GM21526 (cell line): ENCODE results near the gene PVALEF.
"Not testable (repeated sequence)": the region's sequence is repeated elsewhere in the genome, so short reads cannot be mapped to it uniquely, and the experiment has no call there.

Experiments
- ATAC-seq: cut with Tn5 transposase; IDR thresholded peaks from one replicate; pipeline ENCODE4 v1.9.1; 2021; ENCODE audit warnings: moderate library complexity; ENCODE audit not compliant: unreplicated experiment, low FRiP score

PVALEF gene

GRCh38 chr17:81143200-81143527, 22.1 kb upstream of the PVALEF start:
- ATAC-seq, result no peak

DNA sequence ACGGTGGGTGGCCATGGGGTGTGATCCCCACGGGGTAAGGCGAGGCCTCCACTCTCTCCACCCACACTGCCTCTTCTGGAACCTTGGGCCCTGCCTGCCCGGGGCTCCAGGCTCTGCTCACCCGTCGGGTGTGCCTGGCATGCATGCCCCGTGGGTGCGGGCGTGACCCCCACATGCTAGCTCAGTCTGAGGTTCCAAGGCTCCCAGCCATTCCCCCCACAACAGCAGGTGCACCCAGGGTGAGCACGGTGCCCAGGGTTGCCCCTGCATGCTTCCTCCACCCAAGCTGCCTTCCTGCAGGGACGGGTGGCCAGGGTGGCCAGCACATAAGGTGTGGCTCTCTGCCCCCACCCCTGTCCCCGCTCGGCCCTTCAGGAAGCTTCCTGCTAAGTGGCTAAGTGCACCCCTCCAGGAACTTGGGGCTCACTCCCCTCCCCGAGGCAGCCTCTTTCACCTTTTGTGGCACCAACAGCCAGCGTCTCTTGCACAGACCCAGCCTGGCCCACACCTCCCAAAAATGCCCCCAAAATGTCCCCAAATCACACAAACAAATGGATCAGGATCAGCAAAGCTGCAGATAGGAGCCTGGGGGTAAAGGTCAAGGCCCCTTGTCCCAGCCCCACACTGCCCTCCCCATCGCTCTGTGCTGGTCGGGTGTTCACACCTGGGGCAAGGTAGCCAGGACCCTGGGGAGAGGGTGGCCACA, 21.4 kb upstream of the PVALEF start:
- no peak for ATAC-seq

DNA sequence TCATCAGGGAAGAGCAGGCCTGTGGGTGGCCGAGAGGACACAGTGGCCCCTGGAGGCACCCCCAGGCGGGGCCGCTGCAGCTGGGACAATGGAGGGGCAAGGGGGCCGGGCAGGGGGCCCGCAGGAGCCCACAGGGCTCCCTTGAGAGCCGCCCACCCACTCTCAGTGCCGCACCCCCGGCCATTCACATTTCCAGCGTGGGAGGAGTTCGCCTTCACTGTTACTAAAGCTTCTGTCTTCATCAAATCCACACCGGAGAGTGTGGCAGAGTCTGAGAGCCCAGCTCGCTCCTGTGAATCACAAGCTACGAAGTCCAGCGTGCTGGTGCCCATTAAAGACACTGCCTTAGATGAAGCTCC, 20.9 kb upstream of the PVALEF start:
- no peak for ATAC-seq

DNA sequence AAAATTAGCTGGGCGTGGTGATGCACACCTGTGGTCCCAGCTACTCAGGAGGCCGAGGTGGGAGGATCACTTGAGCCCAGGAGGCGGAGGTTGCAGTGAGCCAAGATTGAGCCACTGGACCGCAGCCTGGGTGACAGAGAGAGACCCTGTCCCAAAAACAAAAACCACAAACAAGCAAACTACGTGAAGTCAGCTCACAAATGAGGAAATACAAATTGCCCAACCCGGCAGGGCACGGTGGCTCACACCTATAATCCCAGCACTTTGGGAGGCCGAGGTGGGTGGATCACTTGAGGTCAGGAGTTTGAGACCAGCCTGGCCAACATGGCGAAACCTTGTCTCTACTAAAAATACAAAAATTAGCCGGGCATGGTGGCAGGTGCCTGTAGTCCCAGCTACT, 19.1 kb upstream of the PVALEF start:
- ATAC-seq, result not testable (repeated sequence)

DNA sequence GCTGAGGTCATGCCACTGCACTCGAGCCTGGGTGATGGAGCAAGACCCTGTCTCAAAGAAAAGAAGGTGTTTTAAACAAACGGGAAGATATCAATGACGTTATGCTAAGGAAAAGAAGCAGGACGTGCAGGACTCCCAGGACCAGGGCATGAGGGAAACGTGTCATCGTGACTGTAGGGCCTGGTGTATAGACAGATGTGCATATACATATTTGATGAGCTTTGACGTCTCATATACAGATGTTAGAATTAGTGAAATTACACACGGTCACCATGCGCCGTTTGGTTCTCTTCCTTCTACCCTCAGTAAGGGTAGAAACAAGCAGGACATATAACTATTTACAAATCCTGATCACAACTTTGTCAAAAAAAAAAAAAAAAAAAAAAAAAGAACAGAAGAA, 17.6 kb upstream of the PVALEF start:
- ATAC-seq, result no peak

DNA sequence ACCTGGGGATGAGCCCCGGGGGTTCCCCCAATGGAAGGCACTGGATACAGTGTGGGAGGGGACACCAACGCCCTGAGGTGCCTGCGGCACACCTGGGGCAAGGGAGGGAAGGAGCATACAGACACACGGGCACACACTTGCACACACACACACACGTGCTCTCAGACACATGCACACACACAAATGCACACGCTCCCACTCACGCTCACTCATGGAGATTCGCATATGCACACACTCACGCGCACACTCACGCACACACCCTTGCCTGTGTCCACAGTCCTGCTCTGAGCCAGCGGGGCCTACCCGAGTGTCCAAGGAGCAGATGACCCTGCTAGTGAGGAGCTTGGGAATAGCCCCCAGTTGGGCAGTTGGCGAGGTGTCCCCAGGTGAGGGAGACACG, 16.7 kb upstream of the PVALEF start:
- no peak for ATAC-seq

- no peak for ATAC-seq
Observed at GRCh38 chr17:81148986-81149533, 16.2 kb upstream of the PVALEF start.

GRCh38 chr17:81150377-81151077, 14.8 kb upstream of the PVALEF start:
- ATAC-seq, result no peak

DNA sequence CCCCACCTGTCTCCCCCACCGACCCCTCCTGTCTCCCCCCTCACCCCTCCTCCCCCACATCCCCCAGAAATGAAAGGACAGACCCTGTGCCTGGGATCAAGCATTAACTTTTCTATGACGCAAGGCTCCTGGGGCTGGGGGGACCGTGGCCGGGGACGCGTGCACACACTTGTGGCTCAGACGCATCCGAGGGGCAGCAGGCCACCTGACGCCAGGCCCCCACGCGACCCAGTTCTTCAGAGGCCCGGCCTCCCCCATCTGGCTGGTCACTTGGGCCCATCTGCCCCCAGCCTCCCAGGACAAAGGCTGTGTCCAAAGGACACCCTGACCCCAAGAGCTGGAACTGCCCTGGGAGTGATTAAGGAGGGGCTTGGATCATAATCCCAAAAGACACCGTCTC, 14.0 kb upstream of the PVALEF start:
- no peak for ATAC-seq

GRCh38 chr17:81152288-81152828, 12.9 kb upstream of the PVALEF start:
- no peak for ATAC-seq

GRCh38 chr17:81153340-81153803, 11.9 kb upstream of the PVALEF start:
- ATAC-seq, result no peak

- ATAC-seq, result not testable (repeated sequence)
Observed at GRCh38 chr17:81154016-81154415, 11.3 kb upstream of the PVALEF start.

DNA sequence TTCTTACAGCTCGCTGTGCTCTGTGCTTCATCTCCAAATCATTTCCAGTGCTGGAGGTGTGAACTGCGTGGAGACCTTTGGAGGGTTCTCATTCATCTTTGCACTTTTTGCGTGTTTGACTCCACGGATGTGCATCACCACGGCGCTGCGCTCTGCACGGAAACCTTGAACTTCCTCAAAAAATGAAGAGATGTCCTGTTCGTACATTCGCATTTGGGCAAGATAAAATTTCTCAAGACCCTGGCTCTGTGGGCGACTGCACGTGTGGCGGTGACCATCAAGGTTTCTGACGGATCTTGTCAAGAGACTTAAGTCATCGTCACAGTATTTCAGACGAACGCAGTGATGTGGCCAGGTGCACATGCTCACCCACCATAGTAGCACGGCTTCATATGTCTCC, 10.3 kb upstream of the PVALEF start:
- ATAC-seq, result no peak

DNA sequence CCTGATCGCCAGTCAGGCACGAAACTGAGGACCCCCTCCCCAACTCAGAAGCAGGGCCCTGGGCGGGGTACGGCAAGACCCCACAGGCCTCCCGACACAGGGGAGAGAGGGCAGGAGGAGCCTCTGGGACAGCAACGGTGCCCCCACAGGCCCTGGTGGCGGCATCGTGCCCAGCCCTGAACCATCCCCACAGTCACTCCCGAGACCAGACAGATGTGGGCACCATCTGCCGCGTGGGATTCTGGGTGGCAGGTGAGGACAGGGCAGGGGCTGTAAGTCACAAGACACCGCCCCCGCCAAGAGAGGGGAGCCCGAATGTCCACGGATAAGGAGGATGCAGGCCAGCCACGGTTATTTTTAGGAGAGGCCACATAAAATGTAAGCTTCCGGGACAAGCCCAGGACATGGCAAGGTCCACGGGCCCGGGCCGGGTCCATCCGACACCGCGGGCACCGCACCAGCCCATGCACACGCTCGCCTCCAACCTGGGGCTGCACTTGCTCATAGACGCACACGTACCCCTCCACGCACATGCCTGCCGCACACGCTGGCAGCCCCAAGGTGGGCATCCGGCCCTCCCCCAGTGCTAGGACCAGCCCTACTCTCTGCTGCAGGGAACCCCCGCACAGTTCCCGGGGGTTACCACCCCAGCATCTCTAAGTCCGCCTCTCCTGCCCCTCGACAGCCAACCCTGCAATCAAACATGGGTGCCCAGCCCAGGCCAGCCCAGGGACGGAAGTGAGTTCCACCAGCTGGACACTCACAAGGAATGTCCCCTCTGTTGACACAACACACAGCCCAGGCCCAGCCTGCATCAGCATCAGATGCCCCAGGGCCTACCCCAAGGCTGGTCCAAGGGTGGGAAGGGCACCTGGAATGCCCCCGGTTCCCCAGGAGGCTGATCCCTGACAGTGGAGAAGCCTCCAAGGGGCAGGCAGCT, 8.2 kb upstream of the PVALEF start:
- ATAC-seq, result no peak

DNA sequence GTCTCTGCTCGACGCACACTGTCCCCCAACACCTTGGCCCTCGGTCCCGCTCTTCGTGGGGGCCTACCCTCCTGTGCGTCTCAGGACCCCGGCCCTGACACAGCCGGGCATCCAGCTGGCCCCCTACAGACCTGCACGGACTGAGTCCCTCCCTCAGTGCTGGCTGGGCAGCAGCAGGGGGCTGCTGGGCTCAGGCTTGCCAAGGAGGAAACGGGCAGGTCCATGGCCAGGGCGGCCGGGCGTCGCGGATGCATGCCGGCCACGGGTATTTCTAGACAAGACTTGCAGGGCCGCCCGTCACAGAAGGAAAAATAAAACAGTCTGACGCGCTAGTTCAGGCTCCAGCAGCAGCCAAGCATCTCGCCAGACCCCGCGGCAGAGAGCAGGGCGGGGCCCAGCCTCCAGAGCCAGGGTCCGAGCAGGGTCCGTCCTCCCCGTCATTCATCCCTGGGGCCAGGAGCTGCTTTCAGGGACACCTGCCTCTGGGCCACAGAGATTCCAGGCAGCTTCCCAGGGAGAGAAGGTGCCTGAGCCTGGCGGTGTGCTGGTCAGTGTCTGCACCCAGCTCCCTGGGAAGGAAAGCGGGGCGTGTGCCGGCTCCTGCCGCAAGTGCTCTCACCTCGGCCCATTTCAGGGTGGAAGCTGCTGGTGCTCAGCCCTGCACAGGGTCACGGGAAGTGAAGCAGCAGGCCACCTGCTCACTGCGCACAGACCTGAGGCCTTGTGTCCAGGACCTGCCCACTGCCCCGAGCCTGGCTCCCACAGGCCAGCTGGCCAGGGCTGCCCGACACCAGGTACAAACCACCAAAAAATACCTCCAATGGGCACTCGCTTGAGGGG, 7.2 kb upstream of the PVALEF start:
- no peak for ATAC-seq

- no peak for ATAC-seq
Observed at GRCh38 chr17:81158688-81159590, 6.4 kb upstream of the PVALEF start.

GRCh38 chr17:81159611-81160265, 5.6 kb upstream of the PVALEF start:
- no peak for ATAC-seq

GRCh38 chr17:81160306-81160705, 5.0 kb upstream of the PVALEF start:
- no peak for ATAC-seq
